ENCODE results near the gene ANKFN1. TPM values are rescaled to one million over a fixed set of nuclear protein-coding genes. Genes with fewer than 3 reads are reported as not detected.

The ANKFN1 gene
- polyA plus RNA-seq, 3 donors: 0.70 to 1.4 (median 0.80) TPM

DNA sequence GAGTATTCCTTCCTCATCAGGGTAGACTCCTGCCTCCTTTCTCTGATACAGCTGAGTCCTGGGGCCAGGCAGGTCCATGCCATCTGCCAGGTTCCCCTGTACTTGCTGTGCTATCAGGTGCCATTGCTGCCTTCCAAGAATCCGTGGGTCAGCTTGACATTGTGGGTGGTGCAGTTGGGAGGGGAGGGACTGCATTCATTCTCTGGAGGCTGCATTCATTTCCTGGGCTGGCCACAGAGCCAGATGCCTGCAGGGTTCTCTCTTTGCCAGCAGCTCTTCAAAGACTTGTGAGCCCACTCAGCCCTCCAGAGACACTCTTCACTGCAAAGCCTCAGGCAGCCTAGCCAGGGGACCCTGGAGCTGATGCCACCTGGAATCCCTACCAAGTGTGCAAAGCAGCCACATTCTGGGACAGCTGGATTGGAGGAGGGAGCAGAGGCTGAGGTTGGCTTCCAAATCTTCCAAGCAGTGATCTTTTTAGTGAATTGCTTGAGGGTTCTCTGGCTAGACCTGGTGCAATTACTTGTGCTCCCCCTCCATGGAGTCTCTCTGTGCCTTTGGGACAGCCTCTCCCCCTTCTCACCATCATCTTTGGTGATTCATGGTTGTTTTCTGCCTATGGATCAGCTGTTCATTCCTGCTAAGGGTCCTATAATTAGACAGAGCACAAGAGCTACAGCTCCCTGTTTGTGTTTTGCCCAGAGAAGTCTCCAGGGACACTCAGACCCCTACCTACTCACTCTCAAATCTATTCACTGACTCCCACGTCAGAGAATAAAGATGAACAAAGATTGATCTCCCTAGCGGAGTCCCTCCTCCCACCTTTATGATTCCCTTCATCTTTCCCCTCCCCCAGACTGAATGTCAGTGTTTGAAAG is 20.9 kb downstream of the ANKFN1 start:
- no peak for DNase-seq (ENCODE audit: extremely low read depth in 1 of 11, low read depth in 9 of 11, low spot score in 4 of 11)

DNA sequence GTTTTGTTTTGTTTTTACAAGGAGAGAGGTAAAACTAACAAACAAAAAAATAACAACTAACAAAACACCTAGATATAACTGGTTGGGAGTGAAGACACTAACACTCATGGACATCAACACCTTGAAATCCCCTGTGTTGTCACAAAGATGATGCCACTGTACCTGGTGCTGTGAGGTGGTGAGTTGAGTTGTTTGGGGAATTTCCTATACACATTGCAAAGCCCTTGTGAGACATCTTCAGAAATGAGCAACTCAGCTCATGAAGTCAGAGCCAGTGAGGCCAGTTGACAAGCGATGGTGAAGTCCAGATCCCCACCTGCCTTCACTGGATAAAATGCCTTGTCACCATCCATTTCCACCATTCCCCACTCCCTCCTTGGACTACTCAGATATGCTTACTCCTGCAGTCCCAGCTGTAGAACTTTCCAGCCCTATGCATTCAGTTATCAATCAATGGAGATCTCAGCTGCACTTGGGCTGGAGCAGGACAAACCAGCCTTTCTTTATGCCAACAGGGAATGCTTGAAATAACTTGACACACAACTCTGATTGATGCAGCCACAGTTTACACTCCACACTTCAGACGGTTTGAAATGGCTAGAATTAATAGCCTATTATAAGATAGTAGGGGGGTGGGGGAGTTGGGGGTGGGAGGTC is 22.2 kb downstream of the ANKFN1 start:
- no peak for DNase-seq (ENCODE audit: extremely low read depth in 1 of 11, low read depth in 9 of 11, low spot score in 4 of 11)

GRCh38 chr17:56176091-56176490 is 22.8 kb downstream of the ANKFN1 start:
- DNase-seq (ENCODE audit: extremely low read depth in 1 of 11, low read depth in 9 of 11, low spot score in 4 of 11): peak in 8 of 11 donors; percentile 6 to 41 (median 20)

GRCh38 chr17:56177361-56177760 is 24.1 kb downstream of the ANKFN1 start:
- DNase-seq (ENCODE audit: extremely low read depth in 1 of 11, low read depth in 9 of 11, low spot score in 4 of 11): no peak

DNA sequence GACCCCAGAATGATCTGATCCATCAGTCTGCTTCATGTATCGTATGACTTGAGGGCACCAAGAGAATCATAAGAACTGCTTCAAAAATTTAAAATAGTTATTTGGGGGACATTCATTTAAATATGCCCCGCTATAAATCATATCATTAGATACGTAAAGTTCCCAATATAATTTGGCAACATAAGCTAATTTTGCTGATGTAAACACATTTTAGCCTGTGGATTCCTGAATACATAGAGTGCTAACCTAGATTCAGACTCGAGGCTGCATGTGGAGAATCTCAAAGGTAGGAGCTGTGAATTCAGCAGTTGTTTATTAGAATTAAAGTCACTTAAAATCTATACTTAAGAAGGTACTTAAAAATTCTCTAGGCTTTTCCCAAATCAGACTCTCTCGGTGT is 24.9 kb downstream of the ANKFN1 start:
- no peak for DNase-seq (ENCODE audit: extremely low read depth in 1 of 11, low read depth in 9 of 11, low spot score in 4 of 11)

DNA sequence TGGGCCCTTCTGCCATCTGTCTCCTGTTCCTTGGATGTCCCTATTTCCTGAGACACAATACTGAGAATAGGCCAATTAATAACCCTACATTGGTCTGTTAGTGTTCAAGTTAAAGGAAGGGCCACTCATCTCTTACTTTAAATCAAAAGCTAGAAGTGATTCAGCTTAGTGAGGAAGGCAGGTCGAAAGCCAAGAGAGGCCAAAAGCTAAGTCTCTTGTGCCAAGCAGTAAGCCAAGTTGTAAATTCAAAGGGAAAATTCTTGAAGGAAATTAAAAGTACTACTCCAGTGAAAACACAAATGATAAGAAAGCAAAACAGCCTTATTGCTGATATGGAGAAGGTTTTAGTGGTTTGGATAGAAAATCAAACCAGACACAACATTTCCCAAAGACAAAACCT is 28.8 kb downstream of the ANKFN1 start:
- no peak for DNase-seq (ENCODE audit: extremely low read depth in 1 of 11, low read depth in 9 of 11, low spot score in 4 of 11)

DNA sequence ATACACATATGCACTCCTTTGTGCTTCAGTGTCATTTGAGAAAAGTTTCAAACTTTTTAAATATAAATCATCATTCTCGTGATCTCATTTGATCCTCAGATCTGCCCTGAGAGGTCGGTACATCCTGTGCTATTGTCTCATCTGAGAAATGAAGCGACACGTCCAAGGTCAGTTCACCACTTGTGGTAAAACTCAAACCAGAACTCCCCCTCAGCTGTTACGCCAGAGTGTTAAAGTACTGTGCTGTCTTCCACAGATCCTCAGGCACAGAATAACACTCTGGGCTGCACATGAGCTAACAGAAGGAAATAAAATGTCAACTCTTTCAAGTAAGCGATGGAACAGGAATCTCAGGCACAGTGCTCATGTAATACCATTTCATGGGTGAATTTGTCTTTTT is 31.4 kb downstream of the ANKFN1 start:
- DNase-seq (ENCODE audit: extremely low read depth in 1 of 11, low read depth in 9 of 11, low spot score in 4 of 11): no peak

DNA sequence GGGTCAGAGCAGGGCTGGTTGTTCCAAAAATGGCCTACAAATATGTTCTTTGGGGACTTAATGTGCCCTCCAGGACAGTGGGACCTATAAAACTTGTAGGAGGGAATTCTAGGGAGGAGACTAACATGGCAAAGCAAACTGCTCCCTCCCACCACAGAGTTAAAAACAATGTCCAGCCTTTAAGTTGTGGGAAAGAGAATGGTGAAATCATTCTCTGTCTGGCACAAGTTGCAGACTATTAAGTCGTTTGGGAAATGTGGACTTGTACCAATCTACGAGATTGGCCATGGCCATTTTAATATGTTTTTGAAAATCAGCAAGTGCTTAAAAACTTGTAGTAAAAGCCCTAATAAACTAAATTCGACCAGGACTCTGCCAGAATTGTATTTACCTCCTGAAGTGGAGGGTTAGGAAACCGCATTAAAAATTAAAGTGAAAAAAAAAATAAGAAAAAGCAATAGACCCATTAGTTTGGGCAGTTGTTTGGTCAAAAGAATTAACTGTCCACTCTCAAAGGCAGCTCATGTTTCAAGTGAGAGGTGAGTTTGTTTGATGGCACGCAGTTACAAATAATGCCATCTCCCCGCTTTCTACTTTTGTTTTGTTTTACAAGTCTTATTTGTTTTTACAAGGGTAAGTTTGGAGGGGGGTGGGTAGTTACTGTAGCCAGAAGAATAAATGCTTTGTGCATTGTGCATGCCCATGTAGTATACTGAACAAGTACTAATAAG is 32.4 kb downstream of the ANKFN1 start:
- DNase-seq (ENCODE audit: extremely low read depth in 1 of 11, low read depth in 9 of 11, low spot score in 4 of 11): no peak

- no peak for DNase-seq (ENCODE audit: extremely low read depth in 1 of 11, low read depth in 9 of 11, low spot score in 4 of 11)
These were observed 33.0 kb downstream of the ANKFN1 start for GRCh38 chr17:56186222-56186786.

- DNase-seq (ENCODE audit: extremely low read depth in 1 of 11, low read depth in 9 of 11, low spot score in 4 of 11): no peak
These were observed 50.2 kb downstream of the ANKFN1 start for GRCh38 chr17:56203430-56203829.

DNA sequence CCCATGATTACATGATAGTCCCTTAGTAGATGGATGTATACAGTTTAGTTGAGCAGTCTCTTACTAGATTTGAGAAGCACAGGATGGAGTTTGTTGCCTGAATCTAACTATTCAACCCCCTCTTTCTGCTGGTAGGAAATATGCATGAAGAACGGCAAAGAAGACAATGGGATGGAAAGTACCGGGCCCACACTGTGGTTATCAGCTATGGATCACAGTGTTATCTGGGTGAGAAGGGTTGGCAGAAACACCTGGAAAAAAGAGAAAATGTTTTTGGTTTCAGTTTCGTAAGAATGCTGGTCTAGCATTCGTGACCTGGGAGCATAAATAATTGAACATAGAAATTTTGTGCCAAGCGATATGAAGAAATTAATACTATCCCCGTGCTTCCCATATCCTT is 53.1 kb downstream of the ANKFN1 start:
- DNase-seq (ENCODE audit: extremely low read depth in 1 of 11, low read depth in 9 of 11, low spot score in 4 of 11): no peak

GRCh38 chr17:56213031-56213430 is 59.8 kb downstream of the ANKFN1 start:
- no peak for DNase-seq (ENCODE audit: extremely low read depth in 1 of 11, low read depth in 9 of 11, low spot score in 4 of 11)

- no peak for DNase-seq (ENCODE audit: extremely low read depth in 1 of 11, low read depth in 9 of 11, low spot score in 4 of 11)
These were observed 64.6 kb downstream of the ANKFN1 start for GRCh38 chr17:56217921-56218320.

DNA sequence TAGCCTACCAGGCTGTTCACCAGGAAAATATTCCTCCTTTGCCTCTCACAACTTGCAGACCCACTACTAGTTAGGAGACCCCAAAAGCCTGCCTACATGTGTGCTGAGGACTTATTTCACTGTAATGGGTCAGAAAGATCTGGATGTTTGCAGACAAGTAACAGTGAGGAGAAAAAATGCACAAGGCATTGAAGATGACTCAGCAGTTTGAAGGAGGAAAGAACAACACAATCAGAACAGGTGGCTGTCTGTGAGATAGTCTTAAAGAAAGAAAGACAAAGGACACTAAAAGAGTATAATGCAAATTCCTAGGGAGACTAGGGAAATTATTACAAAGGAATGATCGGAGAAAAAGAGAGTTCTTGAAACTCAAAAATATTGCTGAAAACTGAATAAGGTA is 69.0 kb downstream of the ANKFN1 start:
- no peak for DNase-seq (ENCODE audit: extremely low read depth in 1 of 11, low read depth in 9 of 11, low spot score in 4 of 11)

DNA sequence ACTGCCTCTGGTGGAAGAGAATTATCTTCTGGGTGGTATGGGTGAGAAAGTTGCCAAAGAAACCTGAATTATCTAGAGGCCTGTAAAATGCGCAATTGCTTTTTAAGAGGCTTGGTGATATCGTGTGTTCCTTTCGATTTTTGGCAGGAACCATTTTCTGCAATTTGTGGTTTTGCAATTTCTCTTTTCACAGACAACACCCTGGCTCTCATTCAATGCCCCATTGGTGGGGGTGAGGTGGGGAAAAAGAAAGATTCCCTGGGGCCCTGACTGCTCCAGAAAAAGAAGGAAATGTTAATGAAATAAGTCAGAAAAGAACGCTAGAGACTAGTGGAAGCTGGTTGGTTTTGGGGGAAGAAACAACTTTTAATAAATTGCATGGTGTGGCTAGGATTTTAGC is 77.4 kb downstream of the ANKFN1 start:
- no peak for DNase-seq (ENCODE audit: extremely low read depth in 1 of 11, low read depth in 9 of 11, low spot score in 4 of 11)

GRCh38 chr17:56231252-56231651 is 78.0 kb downstream of the ANKFN1 start:
- no peak for DNase-seq (ENCODE audit: extremely low read depth in 1 of 11, low read depth in 9 of 11, low spot score in 4 of 11)

GRCh38 chr17:56231693-56232092 is 78.4 kb downstream of the ANKFN1 start:
- no peak for DNase-seq (ENCODE audit: extremely low read depth in 1 of 11, low read depth in 9 of 11, low spot score in 4 of 11)

DNA sequence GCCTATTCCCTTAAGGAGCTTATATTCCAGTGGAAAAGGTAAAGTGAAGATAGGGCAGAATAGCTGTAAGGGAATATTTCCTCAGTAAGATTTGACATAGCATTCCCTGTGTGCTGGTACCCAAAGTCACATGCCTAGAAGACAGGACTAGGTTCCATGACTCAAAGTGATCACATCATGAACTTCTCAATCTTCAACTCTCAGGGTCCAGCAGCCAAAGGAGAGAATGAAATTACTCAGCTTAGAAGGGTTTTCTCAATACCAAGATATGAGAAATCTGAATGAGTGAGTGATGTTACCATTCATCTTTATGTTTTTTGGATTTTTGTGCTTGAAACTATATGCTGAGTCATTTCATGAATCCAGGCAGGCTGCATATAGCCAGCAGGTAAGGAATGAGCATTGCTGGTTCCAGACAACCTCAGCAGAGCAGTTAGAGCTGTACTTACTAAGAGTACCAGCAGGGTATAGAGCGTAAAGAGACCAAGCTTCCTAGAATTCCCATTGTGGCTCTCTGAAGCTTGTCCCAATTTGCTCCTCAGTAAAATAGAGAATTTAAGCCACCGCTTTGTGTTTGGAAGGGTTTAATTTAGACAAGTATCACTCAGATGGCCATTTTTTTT is 91.1 kb downstream of the ANKFN1 start:
- DNase-seq (ENCODE audit: extremely low read depth in 1 of 11, low read depth in 9 of 11, low spot score in 4 of 11): no peak

DNA sequence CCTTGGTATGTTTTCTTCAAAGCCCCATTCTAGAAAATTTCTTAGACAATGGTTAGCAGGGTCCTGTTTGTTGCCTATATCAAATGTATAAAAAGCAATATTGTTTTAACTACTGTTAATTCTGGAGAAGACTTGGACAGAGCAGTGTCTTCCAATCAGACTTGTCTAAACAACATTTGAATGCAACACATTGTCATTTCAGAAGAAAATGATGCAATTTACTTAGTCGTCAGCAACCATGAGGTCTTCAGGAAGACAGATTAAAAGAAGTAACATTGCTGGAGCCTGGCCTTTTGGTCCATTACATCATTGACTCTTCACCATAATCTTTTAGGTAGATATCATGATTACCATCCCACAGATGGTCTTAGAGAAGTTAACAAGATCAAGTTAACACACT is 94.5 kb downstream of the ANKFN1 start:
- DNase-seq (ENCODE audit: extremely low read depth in 1 of 11, low read depth in 9 of 11, low spot score in 4 of 11): no peak

All from renal cortex interstitium (tissue), 11 donors.